ENCODE data around the gene EEPD1. TPM values are rescaled to one million over a fixed set of nuclear protein-coding genes. Genes with fewer than 3 reads are reported as not detected.

Gene EEPD1
- polyA plus RNA-seq, 1 experiment, result 2.5 TPM

DNA sequence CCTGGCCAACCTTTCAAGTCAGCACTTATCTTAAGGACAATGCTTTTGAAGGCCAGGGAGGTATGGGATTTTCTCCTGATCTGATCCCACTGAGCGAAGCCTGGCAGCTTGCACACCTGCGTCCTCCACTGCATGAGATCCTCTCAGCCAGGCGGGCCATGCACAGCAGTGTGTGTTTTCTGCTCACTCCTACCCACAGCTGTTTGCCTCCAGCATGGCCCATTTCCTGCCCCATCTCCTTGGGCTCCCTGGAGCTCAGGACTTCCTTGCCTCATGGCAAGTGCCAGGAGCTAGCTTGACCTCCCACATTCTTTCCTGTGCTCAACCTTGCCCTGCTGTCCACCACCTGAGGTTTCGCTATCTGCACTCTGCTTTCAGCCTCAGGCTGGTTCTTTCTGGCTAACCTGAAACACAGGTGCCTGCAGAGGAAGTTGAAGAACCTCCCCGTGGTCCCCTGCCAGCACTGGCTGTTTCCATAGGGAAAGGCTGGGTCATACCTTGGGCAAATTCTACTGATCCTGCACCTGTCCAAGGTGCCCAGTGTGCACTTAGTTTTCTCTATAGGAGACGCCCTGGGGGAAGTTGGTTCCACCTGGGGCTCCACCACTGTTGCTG is 43.9 kb upstream of the EEPD1 start:
- H3K4me3 ChIP-seq (ENCODE audit: low read depth, low read length), result no peak overlapping the region
- ChIA-PET POLR2A (no interaction called here), CTCF (interaction anchor here (0.7 kb wide), 1 partner anchor 30 kb away, joined by 3 read pairs; no protein-coding TSS in a partner anchor)
- H3K27me3 ChIP-seq (ENCODE audit: control insufficient read depth, insufficient read depth, low read length), result no peaks in the 10 kb centered on the region
- no peaks in the 10 kb centered on the region for H3K36me3 ChIP-seq (ENCODE audit: control insufficient read depth, insufficient read depth, low read length)
- no peak for TF ChIP-seq CTCF (IDR thresholded peaks at IDR 0.05; ENCODE audit: insufficient read depth, low read depth, low read length)
- DNase-seq (ENCODE audit: low read depth), result no peak

- ChIA-PET CTCF (interaction anchor here (1.0 to 1.4 kb wide), 2 partner anchors 20 to 208 kb away, joined by 3 to 6 read pairs; no protein-coding TSS in a partner anchor), POLR2A (no interaction called here)
- no peak for TF ChIP-seq CTCF (IDR thresholded peaks at IDR 0.05; ENCODE audit: insufficient read depth, low read depth, low read length)
Measured at GRCh38 chr7:36110584-36110983, 42.5 kb upstream of the EEPD1 start.

DNA sequence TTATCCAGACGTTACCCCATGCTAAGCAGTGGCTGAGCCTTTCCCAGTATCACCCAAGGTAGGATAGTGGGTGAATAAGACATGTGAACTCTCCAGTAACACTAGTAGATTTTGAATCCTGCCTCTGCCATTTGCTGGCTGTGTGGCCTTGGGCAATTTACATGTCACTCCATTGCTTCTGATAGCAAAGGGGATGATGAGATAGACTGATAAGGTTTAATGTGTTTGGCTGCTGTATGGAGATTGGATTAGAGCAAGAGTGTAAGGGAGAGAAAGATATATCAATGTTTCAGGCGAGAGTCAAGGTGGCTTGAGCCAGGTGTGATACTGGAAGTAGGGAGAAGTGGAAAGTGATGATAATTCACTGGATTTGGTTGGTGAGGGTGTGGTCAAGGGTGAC is 40.1 kb upstream of the EEPD1 start:
- Histone ChIP-seq H3K36me3 (ENCODE audit: control insufficient read depth, insufficient read depth, low read length) (no peaks in the 10 kb centered on the region), H3K27me3 (ENCODE audit: control insufficient read depth, insufficient read depth, low read length) (no peaks in the 10 kb centered on the region), H3K4me3 (ENCODE audit: low read depth, low read length) (no peak overlapping the region)
- TF ChIP-seq CTCF (IDR thresholded peaks at IDR 0.05; ENCODE audit: insufficient read depth, low read depth, low read length), result no peak
- POLR2A ChIA-PET, result no interaction called here
- CTCF ChIA-PET, result no interaction called here
- no peak for DNase-seq (ENCODE audit: low read depth)

More at GRCh38 chr7:36110584-36110983, 42.5 kb upstream of the EEPD1 start:
- Histone ChIP-seq H3K36me3 (ENCODE audit: control insufficient read depth, insufficient read depth, low read length) (no peaks in the 10 kb centered on the region), H3K27me3 (ENCODE audit: control insufficient read depth, insufficient read depth, low read length) (no peaks in the 10 kb centered on the region), H3K4me3 (ENCODE audit: low read depth, low read length) (no peak overlapping the region)
- DNase-seq (ENCODE audit: low read depth), result no peak

- CTCF ChIA-PET, result interaction anchor here (1.0 to 2.4 kb wide), 4 partner anchors 9 to 205 kb away, joined by 3 to 8 read pairs (median 3); no protein-coding TSS in a partner anchor
- no peak for TF ChIP-seq CTCF (IDR thresholded peaks at IDR 0.05; ENCODE audit: insufficient read depth, low read depth, low read length)
- DNase-seq (ENCODE audit: low read depth), result no peak
- POLR2A ChIA-PET, result no interaction called here
- Histone ChIP-seq H3K36me3 (ENCODE audit: control insufficient read depth, insufficient read depth, low read length) (no peaks in the 10 kb centered on the region), H3K4me3 (ENCODE audit: low read depth, low read length) (no peak overlapping the region), H3K27me3 (ENCODE audit: control insufficient read depth, insufficient read depth, low read length) (no peaks in the 10 kb centered on the region)
Measured at GRCh38 chr7:36114355-36114754, 38.7 kb upstream of the EEPD1 start.

DNA sequence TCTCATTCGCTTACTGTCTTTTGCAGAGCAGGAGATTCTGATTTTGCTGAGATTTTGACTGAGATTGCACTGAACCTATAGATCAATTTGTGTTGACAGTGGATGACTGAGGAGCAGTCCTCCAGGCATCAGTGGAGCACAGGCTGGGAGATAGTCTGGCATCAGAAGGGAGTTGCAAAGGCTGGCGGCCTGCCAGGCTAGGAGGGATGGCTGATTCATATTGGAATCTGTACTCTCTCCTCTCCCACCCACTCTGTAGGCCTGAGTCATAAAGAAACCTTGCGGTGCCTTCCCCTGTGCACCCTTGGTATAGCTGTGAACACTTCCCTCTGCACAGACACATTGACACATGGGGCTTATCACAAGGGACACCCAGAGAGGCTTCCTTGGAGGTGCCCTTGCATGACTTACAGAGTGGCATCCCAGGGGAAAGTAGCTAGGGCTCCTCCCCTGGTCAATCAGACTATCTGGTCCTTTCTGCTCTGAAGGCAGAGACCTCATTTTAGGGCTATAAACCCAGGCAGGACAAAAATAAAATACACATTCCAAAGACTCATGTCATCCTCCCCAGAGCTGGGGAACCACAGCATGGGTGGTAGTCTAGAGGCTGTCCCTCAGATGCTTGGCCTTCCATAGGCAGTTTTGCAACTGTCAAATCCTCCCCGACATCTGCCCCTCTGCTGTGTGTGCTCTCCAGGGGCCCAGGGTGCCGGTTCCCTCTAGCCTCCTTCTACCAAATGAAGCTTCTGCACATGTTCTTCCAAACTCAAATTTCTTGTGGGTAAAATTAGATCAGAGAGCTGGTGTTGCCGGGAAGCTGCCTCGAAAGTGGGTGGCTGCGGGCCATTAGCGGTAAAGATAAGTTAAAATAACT is 37.4 kb upstream of the EEPD1 start:
- POLR2A ChIA-PET, result interaction anchor here (0.6 kb wide), 2 partner anchors 25 to 30 kb away, joined by 3 to 5 read pairs; no protein-coding TSS in a partner anchor
- Histone ChIP-seq H3K4me3 (ENCODE audit: low read depth, low read length) (no peak overlapping the region), H3K36me3 (ENCODE audit: control insufficient read depth, insufficient read depth, low read length) (no peaks in the 10 kb centered on the region), H3K27me3 (ENCODE audit: control insufficient read depth, insufficient read depth, low read length) (no peaks in the 10 kb centered on the region)
- CTCF ChIA-PET, result interaction anchor here (1.0 to 2.4 kb wide), 7 partner anchors 11 to 175 kb away, joined by 3 to 8 read pairs (median 4); no protein-coding TSS in a partner anchor
- peak; percentile 77 for DNase-seq (ENCODE audit: low read depth)
- no peak for TF ChIP-seq CTCF (IDR thresholded peaks at IDR 0.05; ENCODE audit: insufficient read depth, low read depth, low read length)
